NCI-H1048 (cell line): ENCODE results near the gene CLIC3.
A peak's percentile ranks its signal among the peaks of the same experiment; 100 is the strongest.

Experiments used
- DNase-seq: peaks from one replicate; lab custom pipeline; 2025; lab: John Stamatoyannopoulos, UW

CLIC3 gene

DNA sequence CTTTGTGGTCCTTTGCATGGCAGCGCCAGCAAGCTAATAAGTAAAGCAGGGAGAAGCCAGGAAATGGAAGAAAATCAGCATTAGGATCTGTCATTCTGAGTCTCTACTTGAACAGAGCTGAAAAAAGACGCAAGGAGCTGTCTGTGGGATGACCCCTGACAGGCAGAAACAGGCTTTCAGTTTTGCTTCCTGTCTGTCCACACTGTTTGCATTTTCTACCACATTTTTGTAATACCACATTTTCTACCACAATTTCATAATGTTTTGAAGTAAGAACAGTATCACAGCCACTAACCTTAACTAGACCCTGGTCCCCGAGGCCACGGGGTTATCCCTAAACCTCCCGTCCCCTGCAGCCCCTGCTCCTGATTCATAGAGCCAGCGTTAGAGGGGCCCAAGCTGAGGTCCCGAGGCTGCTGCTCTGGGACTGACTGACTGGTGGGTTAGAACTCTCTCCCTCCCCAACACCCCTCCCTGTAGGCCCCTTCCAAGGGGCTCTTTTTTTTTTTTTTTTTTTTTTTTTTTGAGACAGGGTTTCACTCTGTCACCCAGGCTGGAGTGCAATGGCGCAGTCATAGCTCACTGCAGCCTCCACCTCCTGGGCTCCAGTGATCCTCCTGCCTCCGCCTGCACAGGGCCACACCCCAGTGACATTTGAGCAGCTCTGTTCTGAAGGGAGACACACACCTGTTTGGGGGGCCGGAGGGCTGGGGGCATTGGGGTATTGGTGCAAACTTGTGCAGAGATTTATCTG is 4.0 kb upstream of the CLIC3 start:
- DNase-seq, result no peak

DNA sequence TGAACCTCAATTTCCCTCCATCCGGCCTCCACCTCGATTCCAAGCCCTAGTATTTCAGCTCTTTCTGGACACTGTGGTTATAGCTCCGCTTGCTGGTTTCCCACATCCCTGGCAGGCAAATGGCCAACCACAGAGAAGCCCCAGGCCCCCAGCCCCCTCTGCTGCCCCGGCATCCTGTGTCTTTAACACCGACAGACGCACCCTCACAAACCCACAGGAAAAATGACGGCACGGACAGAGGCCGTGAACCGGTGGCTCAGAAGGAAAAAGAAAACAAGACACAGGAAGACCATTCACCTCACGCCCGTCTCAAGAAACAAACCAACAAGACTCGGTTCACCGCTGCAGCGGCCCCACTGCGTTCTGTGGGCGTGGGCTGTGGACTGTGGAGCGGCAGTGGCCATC is 1.5 kb upstream of the CLIC3 start:
- DNase-seq, result no peak

DNA sequence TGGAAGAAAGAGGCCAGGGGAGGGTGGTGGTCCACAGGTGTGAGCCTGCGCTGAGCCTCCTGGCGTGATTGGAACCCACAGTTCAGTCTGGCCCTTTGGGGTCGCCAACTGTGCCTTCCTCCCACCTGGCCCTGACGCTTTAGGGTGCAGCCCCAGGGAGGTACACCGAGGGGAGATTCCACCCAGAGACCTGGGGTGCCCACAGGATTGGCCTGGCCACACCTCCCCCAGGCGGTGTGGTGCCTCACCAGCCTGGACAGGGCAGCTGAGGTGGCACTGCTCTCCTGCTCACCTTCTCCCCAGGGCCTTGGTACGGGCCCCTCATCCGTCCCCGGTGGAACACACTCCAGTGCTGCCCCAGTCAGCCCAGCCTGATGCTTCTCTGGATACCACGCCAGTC is 1.0 kb upstream of the CLIC3 start:
- DNase-seq, result no peak

DNA sequence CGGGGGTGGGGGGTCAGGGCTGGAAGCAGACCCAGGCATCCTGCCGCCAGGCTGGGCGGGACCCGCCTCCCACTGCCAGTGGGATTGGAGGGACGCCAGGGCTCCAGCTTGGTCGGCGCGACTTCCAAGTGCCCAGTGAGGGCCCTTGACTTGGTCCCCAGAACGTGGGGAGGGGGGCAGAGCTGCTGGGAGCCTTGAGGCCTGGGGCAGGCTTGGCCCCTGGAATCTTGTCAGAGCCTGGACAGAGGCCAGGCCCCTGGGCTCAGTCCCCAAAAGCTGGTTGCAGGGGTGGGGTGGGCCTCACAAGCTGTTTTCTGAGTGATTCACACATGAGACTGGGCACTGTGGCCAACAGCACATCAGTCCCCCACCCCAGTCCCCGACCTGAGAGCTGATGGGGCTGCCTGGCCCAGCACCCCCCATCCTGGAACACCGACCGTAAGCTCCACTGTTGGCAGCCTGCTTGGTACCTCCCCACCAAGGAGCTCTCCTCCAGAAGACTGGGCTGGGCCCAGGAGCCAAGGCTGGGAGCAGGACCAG is 526 bp downstream of the CLIC3 start:
- DNase-seq, result no peak

DNA sequence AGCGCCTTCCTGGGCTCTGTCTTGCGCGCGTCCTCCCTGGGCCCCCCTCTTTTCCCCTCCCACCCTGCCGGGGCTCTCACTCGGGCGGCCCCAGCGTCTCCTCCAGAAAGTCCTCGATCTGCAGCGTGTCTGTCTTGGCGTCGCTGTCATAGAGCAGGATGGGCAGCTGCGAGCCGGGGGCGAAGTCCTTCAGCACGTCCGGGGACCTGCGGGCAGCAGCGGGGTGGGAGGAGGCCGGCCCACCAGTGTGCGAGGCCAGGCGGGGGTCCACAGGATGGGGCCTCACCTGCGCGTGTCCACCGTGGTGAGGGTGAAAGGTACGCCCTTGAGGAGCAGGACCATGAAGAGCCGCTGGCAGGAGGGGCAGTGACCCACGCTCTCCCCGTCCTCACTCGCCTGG is 1.0 kb downstream of the CLIC3 start:
- DNase-seq, result no peak

DNA sequence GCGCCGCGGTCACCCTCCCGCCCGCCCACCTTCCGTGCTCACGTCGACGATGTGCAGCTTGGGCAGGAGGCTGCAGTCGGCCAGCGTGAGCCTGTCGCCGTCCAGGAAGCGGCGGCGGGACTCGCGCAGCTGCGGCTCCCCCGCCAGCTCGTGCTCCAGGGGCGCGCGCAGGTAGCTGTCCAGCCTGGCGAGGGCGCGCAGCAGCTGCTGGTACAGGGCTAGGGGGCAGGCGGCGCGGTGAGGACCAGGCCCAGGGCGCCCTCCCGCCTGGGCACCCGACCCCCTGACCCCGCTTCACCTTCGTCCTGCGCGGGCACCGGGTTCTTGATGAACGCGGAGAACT is 1.5 kb downstream of the CLIC3 start:
- no peak for DNase-seq

DNA sequence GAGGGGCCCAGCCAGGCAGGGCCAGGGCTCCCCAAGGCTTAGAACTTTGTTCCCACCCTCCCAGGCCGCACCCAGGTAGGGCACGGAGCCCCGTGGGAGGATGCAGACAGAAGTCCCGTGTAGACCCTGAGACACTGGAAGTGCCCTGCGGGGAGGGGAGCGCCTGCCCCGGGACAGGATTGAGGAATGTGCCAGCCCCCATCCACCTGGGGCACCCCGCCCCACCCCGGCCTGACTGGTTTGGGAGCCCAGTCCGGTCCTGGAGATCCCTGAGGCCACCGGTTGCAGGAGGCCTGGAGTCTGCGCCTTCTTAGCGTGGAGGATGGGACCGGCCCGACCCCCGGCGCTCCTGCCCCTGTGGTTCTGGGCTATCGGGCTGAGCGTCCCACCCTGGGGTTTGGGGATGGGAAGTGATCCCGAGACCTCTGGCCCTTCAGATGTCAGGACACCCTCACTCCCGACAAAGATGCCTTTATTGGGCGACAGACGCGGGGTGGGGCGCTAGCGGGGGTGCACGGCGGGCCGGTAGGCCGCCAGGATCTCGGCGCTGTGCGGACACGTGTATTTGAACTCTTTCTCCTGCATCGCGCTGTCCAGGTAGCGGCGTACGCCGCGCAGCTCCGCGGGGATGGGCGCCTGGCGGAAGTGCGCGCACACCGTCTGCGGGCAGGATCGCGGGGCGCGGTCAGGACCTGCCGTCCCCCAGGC is 2.0 kb downstream of the CLIC3 start:
- DNase-seq, result no peak

DNA sequence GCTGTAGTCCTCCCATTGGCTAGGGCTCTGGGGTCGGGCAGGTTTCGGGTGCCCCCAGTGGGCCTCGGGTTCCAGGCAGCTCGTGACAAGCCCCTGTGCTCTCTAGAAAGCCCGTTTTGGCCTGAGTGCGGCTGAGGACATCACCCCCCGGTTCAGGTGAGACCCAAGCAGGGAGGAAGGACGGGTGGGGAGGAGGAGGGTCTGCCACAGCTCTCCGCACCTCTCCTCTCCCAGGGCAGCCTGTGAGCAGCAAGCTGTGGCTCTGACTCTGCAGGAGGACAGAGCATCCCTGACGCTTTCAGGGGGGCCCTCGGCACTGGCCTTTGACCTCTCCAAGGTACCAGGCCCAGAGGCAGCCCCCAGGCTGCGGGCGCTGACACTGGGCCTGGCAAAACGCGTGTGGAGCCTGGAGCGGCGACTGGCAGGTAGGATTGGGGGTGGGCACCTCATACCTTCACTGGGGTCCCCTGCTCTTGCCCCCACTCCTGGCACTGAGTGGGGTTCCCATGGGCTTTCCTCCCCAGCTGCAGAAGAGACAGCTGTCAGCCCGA is 3.5 kb downstream of the CLIC3 start:
- DNase-seq, result no peak

DNA sequence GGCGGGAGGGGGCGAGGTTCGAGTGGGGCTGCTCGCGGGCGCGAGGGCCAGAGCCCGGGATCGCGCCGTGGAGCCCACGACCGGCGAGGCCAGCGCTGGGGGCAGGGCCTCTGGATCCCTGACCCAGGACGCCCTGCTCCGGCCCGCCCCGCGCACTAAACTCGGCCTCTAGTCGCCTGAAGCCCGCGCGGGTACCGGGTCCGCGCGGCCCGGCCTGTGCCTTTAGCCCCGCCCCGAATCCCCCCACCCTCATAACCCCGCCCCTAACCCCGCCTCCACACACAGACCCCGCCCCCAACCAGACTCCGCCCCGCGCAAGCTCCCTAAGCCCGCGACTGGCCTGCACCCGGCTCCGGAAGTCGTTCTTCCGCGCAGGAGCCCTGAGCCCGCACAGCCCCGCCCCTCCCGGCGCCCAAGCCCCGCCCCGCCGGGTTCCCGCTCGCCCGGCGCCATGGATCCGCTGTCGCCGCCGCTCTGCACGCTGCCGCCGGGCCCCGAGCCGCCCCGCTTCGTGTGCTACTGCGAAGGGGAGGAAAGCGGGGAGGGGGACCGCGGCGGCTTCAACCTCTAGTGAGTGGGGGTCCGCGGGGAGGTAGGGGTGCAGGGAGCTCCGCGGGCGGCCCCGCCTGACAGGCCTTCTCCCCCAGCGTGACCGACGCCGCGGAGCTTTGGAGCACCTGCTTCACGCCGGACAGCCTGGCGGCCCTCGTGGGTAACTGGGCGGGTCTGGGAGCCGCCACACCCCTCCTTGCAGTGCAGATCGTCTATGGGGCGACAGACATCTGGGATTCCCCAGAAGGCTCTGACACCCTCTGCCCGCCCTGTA is 4.2 kb downstream of the CLIC3 start, which contains the start of gene PAXX:
Gene PAXX (plus strand): TSS at position 430 of the 826 bp plus-strand sequence. CDS start 22 bp downstream, at position 452.
- peak; percentile 60 for DNase-seq

DNA sequence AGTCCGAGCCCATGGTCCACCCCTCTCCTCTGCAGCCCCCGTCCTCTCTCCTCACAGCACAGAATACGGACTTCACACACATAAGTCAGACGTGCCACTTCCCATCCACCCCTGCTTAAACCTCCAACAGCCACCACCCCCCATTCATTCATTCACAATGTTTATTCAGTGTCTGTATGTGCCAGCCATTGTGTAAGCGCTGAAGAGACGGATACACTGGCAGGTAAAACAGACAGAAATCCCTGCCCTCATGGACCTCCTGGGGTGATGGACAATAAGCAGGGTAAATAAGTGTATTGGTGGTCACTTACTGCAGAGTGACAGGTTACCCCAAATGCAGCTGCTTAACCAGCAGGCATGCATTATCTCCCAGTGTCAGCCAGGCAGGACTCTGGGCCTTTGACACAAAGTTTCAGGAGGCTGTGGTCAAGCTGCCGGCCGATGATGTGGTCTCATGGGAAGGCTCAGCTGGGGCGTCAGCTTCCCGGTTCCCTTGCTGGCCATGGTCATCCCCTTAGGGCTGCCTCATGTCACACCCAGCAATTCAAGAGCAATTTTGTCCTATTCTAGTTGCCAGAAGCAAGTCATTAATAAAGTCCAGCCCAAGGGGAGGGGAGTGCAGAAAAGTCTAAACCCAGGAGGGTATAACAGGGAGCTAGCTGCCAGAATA is 6.0 kb downstream of the CLIC3 start:
- DNase-seq, result no peak

DNA sequence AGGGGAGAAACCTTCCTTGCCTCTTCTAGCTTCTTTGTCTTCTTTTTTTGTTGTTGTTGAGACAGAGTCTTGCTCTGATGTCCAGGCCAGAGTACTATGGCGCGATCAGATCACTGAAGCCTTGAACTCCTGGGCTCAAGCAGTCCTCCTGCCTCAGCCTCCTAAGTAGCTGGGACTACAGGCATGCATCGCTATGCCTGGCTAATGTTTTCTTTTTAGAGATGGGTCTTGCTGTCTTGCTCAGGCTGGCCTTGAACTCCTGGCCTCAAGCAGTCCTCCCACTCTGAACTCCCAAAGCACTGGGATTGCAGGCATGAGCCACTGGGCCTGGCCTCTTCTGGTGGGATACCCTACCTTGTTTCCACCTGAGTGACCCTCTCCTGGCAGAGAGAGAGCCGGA is 7.5 kb downstream of the CLIC3 start:
- no peak for DNase-seq

DNA sequence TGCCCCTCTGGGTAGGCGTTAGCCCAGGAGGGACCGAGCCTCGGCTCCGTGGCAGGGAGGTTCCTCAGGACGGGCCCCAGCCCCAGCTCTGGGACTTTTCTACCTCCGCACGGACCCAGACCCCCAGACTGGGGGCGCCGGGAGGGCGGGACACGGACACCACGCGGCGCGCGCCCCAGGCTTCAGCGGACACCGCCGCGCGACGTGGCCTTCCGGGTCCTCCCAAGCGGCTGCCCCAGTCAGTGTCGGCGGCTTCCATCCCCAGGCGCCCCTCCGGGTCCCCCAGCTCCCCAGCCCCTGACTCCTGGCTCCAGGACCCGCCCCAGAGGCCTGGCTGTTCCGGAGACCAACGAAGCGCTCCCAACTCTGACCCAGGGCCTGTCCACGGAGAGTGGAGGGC is 10.5 kb downstream of the CLIC3 start:
- no peak for DNase-seq

DNA sequence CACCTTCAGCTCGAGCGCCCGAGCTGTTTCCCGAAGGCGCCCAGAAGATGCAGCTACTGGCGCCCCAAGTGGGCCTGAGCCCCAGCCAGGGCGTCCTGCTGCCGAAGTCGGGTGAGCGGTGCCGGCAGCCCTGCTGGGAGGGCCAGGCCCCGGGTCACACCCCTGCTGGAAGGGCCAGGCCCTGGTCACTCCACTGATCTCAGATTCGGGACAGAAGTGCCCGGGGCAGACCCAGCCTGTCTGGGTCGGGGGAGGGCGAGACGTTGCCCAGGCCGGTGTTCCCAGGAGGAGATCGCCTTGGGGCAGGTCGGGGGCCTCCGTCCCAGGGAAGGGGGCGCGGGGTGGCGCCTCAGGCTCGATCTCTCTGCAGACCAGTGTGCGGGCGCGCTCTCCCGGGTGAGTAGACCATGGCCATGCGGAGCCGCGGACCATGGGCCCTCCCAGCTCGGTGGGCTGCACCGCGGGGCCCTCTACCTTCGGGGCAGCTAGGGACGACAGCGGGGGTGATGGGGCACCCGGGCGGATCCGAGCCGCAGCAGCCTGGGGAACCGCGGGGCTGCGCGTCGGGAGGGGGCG is 11.3 kb downstream of the CLIC3 start:
- no peak for DNase-seq

DNA sequence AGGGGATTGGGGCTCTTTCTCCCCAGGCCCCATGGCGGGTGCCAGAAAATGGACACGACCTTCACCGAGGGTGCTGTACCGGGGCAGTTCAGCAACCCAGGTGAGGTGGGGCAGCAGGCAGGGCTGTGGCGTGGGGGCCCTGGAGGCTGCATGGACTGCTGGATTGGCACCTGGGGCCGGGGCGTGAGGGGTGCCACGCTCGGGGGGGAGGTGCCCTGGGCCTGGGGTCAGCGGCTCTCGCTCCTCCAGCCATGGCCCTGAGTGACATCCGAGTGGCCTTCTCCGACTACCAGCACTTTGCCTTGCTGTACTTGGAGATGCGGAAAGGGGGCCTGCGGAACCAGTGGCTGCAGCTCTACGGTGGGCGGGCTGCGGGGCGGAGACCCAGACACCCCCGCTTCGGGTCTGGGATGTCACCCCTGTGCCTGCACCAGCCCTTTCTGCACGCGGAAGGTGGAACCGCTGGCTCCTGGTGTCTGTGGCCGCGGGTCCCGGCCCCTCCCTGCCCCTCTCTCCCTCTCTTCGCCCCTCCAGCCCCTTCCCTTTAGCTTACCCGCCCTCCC is 11.8 kb downstream of the CLIC3 start:
- DNase-seq, result no peak

DNA sequence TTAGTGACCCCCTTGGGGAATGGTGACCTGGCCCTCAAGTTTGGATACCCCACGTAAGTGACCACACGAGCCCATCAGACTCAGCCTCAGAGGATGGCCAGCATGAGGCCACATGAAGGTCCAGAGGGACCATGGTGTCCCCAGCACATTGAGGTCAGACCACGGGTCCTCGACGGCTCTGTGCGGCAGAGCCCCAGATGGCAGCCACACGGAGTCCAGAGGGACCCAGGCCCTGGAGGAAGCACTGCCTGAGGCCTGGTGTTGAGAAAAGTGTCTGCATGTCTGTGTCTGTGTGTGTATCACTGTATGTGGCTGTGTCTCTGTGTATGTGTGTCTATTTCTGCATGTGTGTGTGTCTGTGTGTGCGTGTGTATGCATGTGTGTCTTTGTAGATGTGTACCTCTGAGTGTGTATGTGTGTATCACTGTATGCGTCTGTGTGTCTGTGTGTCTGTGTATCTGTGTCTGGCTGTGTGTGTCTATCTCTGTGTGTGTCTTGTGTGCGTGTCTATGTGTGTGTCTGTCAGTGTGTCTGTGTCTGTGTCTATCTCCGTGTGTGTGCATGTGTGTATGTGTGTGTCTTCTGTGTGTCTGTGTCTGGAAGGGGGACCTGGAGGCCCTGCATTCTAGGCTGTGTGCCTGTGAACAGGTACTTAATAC is 12.6 kb downstream of the CLIC3 start:
- DNase-seq, result no peak

DNA sequence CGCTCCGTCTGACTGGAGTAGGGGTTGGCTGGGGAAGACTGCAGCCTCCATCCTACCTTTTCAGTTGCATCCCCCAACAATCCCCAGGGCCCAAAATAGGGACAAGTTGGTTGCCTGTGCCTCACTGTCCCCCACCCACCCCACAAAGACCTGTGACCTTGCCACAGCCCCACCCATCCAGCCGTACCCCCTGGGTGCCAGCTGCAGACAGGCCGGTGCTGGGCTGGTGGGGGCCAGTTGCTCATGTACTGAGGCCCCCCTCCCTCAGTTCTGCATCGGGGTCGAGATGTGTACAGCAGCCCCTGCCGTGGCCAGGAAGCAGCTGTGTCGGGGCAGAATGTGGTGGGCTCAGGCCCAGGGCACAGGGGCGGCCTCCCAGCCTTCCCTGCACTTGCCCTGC is 13.2 kb downstream of the CLIC3 start:
- no peak for DNase-seq

DNA sequence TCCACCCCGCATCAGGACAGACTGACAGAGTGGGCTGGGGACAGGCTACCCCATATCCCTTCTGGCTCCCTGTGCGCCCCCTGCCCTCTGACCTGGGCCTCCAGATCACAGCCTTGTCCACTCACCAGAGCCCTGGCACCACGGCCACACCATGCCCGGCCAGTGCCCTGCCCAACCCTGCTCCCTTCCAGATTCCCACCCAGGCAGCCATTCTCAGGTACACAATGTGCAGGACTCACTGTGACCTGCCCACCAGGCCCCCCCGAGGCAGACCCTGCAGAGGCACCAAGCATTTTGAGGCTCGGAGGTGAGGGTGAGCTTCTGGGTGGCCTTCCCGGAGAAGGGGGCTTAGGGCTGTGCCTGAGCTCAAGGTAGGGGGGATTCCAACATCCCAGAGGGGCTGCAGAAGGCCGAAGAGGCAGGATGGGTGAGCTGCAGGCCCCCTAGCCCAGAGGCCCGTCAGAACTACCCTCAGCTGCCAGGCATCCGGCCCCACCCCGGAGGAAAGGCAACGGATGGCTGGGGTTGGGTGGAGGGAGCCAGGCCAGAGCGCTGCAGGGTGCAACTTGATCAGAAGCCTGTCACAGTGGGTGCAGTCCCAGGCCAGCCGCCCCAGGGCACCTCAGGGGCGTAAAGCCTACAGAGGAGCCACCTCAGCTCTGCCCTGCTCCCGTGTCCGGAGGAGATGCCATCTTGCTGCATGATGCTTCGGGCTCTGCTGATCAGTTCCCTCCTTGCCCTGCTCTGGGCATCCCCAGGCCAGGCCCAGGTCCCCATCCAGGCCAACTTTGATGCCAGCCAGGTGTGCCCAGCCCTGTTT is 13.9 kb downstream of the CLIC3 start, which contains the start of gene LCNL1:
Gene LCNL1 (plus strand): TSS at position 762 of the 820 bp plus-strand sequence. CDS start 594 bp downstream, outside the sequence.
- no peak for DNase-seq

DNA sequence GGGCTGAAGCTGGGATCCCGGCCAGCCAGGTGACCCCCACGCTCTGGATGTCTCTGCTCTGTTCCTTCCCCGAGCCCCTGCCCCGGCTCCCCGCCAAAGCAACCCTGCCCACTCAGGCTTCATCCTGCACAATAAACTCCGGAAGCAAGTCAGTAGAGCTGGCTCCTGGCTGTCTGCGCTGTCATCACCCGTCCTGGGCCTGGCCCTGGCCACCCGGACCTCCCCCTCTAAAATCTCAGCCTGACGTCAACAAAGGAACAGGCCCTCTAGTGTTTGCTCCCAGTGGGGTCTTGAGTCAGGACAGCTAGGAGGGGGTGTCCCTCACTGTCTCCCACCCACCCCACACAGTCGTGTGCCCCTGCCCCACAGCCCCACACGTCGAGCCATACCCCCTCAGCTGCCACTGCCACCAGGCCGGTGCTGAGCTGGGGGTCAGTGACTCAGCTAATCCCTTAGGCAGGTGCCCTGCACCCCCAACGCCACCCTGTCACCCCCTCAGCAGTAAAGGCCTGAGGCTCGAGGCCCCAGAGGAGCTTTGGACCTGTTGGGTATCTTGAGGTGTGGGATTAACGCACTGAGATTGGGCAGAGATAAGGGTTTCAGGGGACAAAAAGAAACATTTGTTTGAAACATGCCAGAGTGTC is 14.7 kb downstream of the CLIC3 start:
- DNase-seq, result no peak
